A549 (cell line): Measurements from ENCODE around the gene RPAIN. TPM values are rescaled to one million over a fixed set of nuclear protein-coding genes. Genes with fewer than 3 reads are reported as not detected.

Experiments used
- ATAC-seq, 2 experiments: fragments of 200-7000 bp in 1 of 2; fragments of >200 bp in 1 of 2; cut with Nextera tagmentation in 1 of 2; cut with Tn5 transposase in 1 of 2; 3 replicates each; pipeline versions ENCODE4 v1.8.0 to v1.9.1; 2018 to 2020; ENCODE audit warnings: mild to moderate bottlenecking in 1 of 2, moderate library complexity in 1 of 2
- CTCF ChIA-PET: fragments of 300-600 bp; sonication (Branson Sonifier 250); formaldehyde crosslinking; extraction: SDS; loops from one replicate; lab custom pipeline; 2021; ENCODE audit warnings: antibody characterized with exemption, inconsistent platforms; lab: Yijun Ruan, JAX
- POLR2A ChIA-PET: fragments of 350-600 bp; formaldehyde crosslinking; extraction: SDS; loops from one replicate; lab custom pipeline; 2021; ENCODE audit warnings: antibody characterized with exemption, inconsistent platforms; lab: Yijun Ruan, JAX
- DNase-seq, 2 experiments: peaks; one replicate each; pipeline versions ENCODE4 v3.0.0 to v3.0.0-alpha.2; 2011 to 2016; ENCODE audit warnings: low read depth in 1 of 2, low spot score in 1 of 2
- FAIRE-seq: peaks from 2 replicates; lab custom pipeline; 2011; peaks lifted over from hg19 to GRCh38; lab: Jason Lieb, UNC
- H3K27ac ChIP-seq, 2 experiments: fragments of >200 bp; sonication (Bioruptor Twin); formaldehyde crosslinking; 3 replicates each; pipeline ENCODE4 v1.5.1; 2016 to 2017
- H3K4me1 ChIP-seq: fragments of >200 bp; sonication (Bioruptor Twin); formaldehyde crosslinking; 3 replicates; pipeline ENCODE4 v1.6.1; 2016
- H3K4me2 ChIP-seq: fragments of >200 bp; sonication (Bioruptor Twin); formaldehyde crosslinking; 3 replicates; pipeline ENCODE4 v1.6.1; 2016
- H3K4me3 ChIP-seq: fragments of >200 bp; sonication (Bioruptor Twin); formaldehyde crosslinking; 3 replicates; pipeline ENCODE4 v1.5.1; 2016
- H3K9me3 ChIP-seq: fragments of >200 bp; sonication (Bioruptor Twin); formaldehyde crosslinking; 3 replicates; pipeline ENCODE4 v1.6.1; 2016
- CBX8 ChIP-seq: fragments of 200-600 bp; sonication (generic); IDR thresholded peaks from 2 replicates; pipeline ENCODE4 v1.6.1; 2016
- CHD4 ChIP-seq: fragments of 200-600 bp; sonication (generic); IDR thresholded peaks from 2 replicates; pipeline ENCODE4 v1.6.1; 2016; ENCODE audit warnings: antibody characterized with exemption, mild to moderate bottlenecking, borderline replicate concordance
- CTCF ChIP-seq: fragments of >200 bp; sonication (Bioruptor Twin); formaldehyde crosslinking; IDR thresholded peaks from 3 replicates; pipeline ENCODE4 v1.5.1; 2016
- E2F6 ChIP-seq: IDR thresholded peaks from 2 replicates; pipeline ENCODE4 v1.6.1; 2012; ENCODE audit warnings: low read depth, borderline replicate concordance
- FOSB ChIP-seq: fragments of 250-450 bp; sonication (Bioruptor Pico); IDR thresholded peaks from 2 replicates; pipeline ENCODE4 v1.5.0; 2020; ENCODE audit warnings: mild to moderate bottlenecking, moderate library complexity
- FOSL2 ChIP-seq, 2 experiments: fragments of 450-650 bp in 1 of 2; fragments of >200 bp in 1 of 2; sonication (Bioruptor Twin) in 1 of 2; formaldehyde crosslinking; IDR thresholded peaks; 2 replicates each; pipeline versions ENCODE4 v1.5.0 to v1.6.1; 2016 to 2020; ENCODE audit warnings: mild to moderate bottlenecking in 1 of 2, moderate library complexity in 1 of 2
- FOXS1 ChIP-seq: fragments of 250-450 bp; sonication (Bioruptor Pico); IDR thresholded peaks from 2 replicates; pipeline ENCODE4 v1.5.0; 2020; ENCODE audit warnings: mild to moderate bottlenecking, moderate library complexity
- HES2 ChIP-seq: fragments of >200 bp; sonication (Bioruptor Twin); formaldehyde crosslinking; IDR thresholded peaks from 2 replicates; pipeline ENCODE4 v1.6.1; 2016
- HOXA7 ChIP-seq: fragments of 250-450 bp; sonication (Bioruptor Pico); IDR thresholded peaks from 2 replicates; pipeline ENCODE4 v1.5.0; 2020; ENCODE audit warnings: mild to moderate bottlenecking, moderate library complexity
- HOXB5 ChIP-seq: fragments of 250-450 bp; sonication (Bioruptor Pico); IDR thresholded peaks from 2 replicates; pipeline ENCODE4 v1.5.0; 2020; ENCODE audit warnings: mild to moderate bottlenecking, moderate library complexity
- JUN ChIP-seq, 2 experiments: fragments of >200 bp; sonication (Bioruptor Twin); formaldehyde crosslinking; IDR thresholded peaks; 2 replicates in 1 of 2; 3 replicates in 1 of 2; pipeline ENCODE4 v1.6.1; 2016 to 2017
- JUNB ChIP-seq: fragments of >200 bp; sonication (Bioruptor Twin); formaldehyde crosslinking; IDR thresholded peaks from 2 replicates; pipeline ENCODE4 v1.6.1; 2016
- KDM5A ChIP-seq: fragments of 200-600 bp; sonication (generic); IDR thresholded peaks from 2 replicates; pipeline ENCODE4 v1.6.1; 2016; ENCODE audit warnings: antibody characterized with exemption, mild to moderate bottlenecking
- MAX ChIP-seq: IDR thresholded peaks from 2 replicates; pipeline ENCODE4 v1.6.1; 2012
- MYC ChIP-seq: IDR thresholded peaks from 2 replicates; pipeline ENCODE4 v1.6.1; 2012; ENCODE audit warnings: mild to moderate bottlenecking, inconsistent platforms, low read length, improper control_type of control experiment, borderline replicate concordance
- PBX3 ChIP-seq: IDR thresholded peaks from 2 replicates; pipeline ENCODE4 v1.6.1; 2012
- PHF8 ChIP-seq: fragments of 200-600 bp; sonication (generic); IDR thresholded peaks from 2 replicates; pipeline ENCODE4 v1.6.1; 2016; ENCODE audit warnings: low read depth, mild to moderate bottlenecking, antibody characterized with exemption, moderate library complexity, borderline replicate concordance
- RARB ChIP-seq: fragments of 250-450 bp; sonication (Bioruptor Pico); IDR thresholded peaks from 2 replicates; pipeline ENCODE4 v1.8.0; 2021; ENCODE audit warnings: mild to moderate bottlenecking, moderate library complexity
- RCOR1 ChIP-seq: fragments of 150-350 bp; IDR thresholded peaks from 2 replicates; pipeline ENCODE4 v1.6.1; 2014; ENCODE audit warnings: antibody characterized with exemption, low read length, low read depth
- USF2 ChIP-seq: fragments of 450-650 bp; IDR thresholded peaks from 2 replicates; pipeline ENCODE4 v1.6.1; 2014; ENCODE audit warnings: antibody characterized with exemption
- ZFP36 ChIP-seq: fragments of 450-650 bp; IDR thresholded peaks from 2 replicates; pipeline ENCODE4 v1.6.1; 2014; ENCODE audit warnings: borderline replicate concordance; ENCODE audit not compliant: partially characterized antibody
- ZSCAN20 ChIP-seq: fragments of 250-450 bp; sonication (Bioruptor Pico); IDR thresholded peaks from 2 replicates; pipeline ENCODE4 v1.8.0; 2022; ENCODE audit warnings: mild to moderate bottlenecking, moderate library complexity
- WGBS: methylation state at CpG from one replicate; pipeline ENCODE4 v1.1.6; 2017; ENCODE audit errors: missing lambda C conversion rate; 5-methylcytosine and 5-hydroxymethylcytosine counted together
- polyA plus RNA-seq, 4 experiments: library from polyadenylated mRNA; depleted of rRNA in 3 of 4; stranded (reverse); fragments of >200 nt; fragmentation: RNase III in 1 of 4; extraction: RNeasy Plus Mini Kit Qiagen cat#74134 plus additional on column Dnase treatment in 1 of 4; gene quantifications; 2 replicates in 3 of 4; 3 replicates in 1 of 4; pipeline ENCODE4 v1.2.3, GENCODE V29; 2011 to 2017

RPAIN gene
- polyA plus RNA-seq, 2 of the 4 experiments (the other 2 are of a cell fraction): 67.6 to 71.9 TPM

GRCh38 chr17:5410594-5411272, 9.2 kb upstream of the RPAIN start:
- DNase-seq (no peak), ATAC-seq (no peak), FAIRE-seq (no peak)
- 96% methylated on average over 7 of the region's 7 CpGs for WGBS
- Histone ChIP-seq H3K4me2 (no peak overlapping the region), H3K9me3 (no peaks in the 10 kb centered on the region), H3K4me3 (no peak overlapping the region), H3K27ac (no peak overlapping the region), H3K4me1 (peaks cover 8% of the 10 kb centered on the region; the same call in 1 of the 3 replicates)
- no peak for TF ChIP-seq FOXS1 (CRISPR knock-in tag)
- no peak for TF ChIP-seq PBX3
- no peak for TF ChIP-seq KDM5A
- no peak for TF ChIP-seq ZFP36
- no peak for TF ChIP-seq JUNB
- no peak for TF ChIP-seq CHD4
- TF ChIP-seq FOSL2 (IDR thresholded peaks at IDR 0.05): no peak
- TF ChIP-seq FOSL2 (CRISPR knock-in tag; IDR thresholded peaks at IDR 0.05): no peak
- no peak for TF ChIP-seq USF2
- no peak for TF ChIP-seq PHF8
- TF ChIP-seq JUN (IDR thresholded peaks at IDR 0.05): no peak
- no peak for TF ChIP-seq RARB (CRISPR knock-in tag)
- CTCF ChIA-PET: interaction anchor here (0.7 to 1.6 kb wide), 2 partner anchors 42 to 67 kb away, joined by 3 to 4 read pairs; no protein-coding TSS in a partner anchor
- POLR2A ChIA-PET: no interaction called here

- 66% methylated on average over 4 of the region's 4 CpGs for WGBS
- no peak overlapping the region for H3K4me3 ChIP-seq
- ChIA-PET POLR2A (no interaction called here), CTCF (interaction anchor here (1.1 to 2.1 kb wide), 4 partner anchors 9 to 1009 kb away, joined by 3 to 7 read pairs (median 6); partner anchors contain the start of gene C1QBP)
- ATAC-seq: no peak
- H3K4me2 ChIP-seq: peak overlapping the region; percentile 0; the same call in 1 of the 3 replicates
- DNase-seq: peak in 1 of 2 experiments; percentile 25
- 0 out of 2 replicates have a peak, but pooled peaks have one; percentile 23 for TF ChIP-seq FOSL2 (IDR thresholded peaks at IDR 0.05)
- TF ChIP-seq FOSL2 (CRISPR knock-in tag; IDR thresholded peaks at IDR 0.05): peak; percentile 78
- no peak for TF ChIP-seq RCOR1
- no peak for TF ChIP-seq KDM5A
- no peak for TF ChIP-seq CBX8
- 0 out of 2 replicates have a peak, but pooled peaks have one; percentile 46 for TF ChIP-seq HES2
- no peak for TF ChIP-seq HOXA7
- no peak for TF ChIP-seq ZSCAN20 (CRISPR knock-in tag)
- TF ChIP-seq E2F6: no peak
- TF ChIP-seq JUNB: peak; percentile 35; the same call in 1 of the 2 replicates
- TF ChIP-seq FOXS1 (CRISPR knock-in tag): no peak
- no peak for TF ChIP-seq MYC
- no peaks in the 10 kb centered on the region for H3K9me3 ChIP-seq
- no peak overlapping the region for H3K27ac ChIP-seq
- peaks cover 24% of the 10 kb centered on the region for H3K4me1 ChIP-seq
- no peak for FAIRE-seq
Measured at GRCh38 chr17:5413682-5414081, 6.3 kb upstream of the RPAIN start.

GRCh38 chr17:5416901-5417300, 3.1 kb upstream of the RPAIN start:
- Histone ChIP-seq H3K4me2 (0 out of 3 replicates have a peak overlapping the region, but pooled peaks have one; percentile 91), H3K27ac (no peak overlapping the region), H3K9me3 (no peaks in the 10 kb centered on the region), H3K4me3 (no peak overlapping the region), H3K4me1 (peaks cover 35% of the 10 kb centered on the region)
- DNase-seq (no peak), ATAC-seq (no peak), FAIRE-seq (no peak)
- WGBS: 94% methylated on average over 2 of the region's 2 CpGs
- ChIA-PET CTCF (interaction anchor here (0.6 to 3.6 kb wide), 4 partner anchors 12 to 366 kb away, joined by 3 to 54 read pairs (median 4); partner anchors contain the start of gene C1QBP), POLR2A (interaction anchor here (0.7 kb wide), 1 partner anchor 9 kb away, joined by 4 read pairs; no protein-coding TSS in a partner anchor)
- TF ChIP-seq HOXB5 (CRISPR knock-in tag) (no peak), USF2 (no peak), CTCF (no peak), JUN (IDR thresholded peaks at IDR 0.05) (no peak), MAX (no peak), FOSL2 (IDR thresholded peaks at IDR 0.05) (no peak), FOSL2 (CRISPR knock-in tag; IDR thresholded peaks at IDR 0.05) (no peak), KDM5A (no peak), FOSB (CRISPR knock-in tag) (no peak), PBX3 (no peak)
